ENCODE results near the gene MRPL24. TPM values are rescaled to one million over a fixed set of nuclear protein-coding genes. Genes with fewer than 3 reads are reported as not detected.

The MRPL24 gene
- total RNA-seq (2014; rRNA removed; shearing (Covaris generic)), result 152 and 180 TPM in 2 replicates
- polyA plus RNA-seq (2015; cell fraction: cytosol; rRNA removed), result 132 and 149 TPM in 2 replicates
- polyA plus RNA-seq (2015; cell fraction: nucleus; rRNA removed), result 48.1 and 50.8 TPM in 2 replicates

DNA sequence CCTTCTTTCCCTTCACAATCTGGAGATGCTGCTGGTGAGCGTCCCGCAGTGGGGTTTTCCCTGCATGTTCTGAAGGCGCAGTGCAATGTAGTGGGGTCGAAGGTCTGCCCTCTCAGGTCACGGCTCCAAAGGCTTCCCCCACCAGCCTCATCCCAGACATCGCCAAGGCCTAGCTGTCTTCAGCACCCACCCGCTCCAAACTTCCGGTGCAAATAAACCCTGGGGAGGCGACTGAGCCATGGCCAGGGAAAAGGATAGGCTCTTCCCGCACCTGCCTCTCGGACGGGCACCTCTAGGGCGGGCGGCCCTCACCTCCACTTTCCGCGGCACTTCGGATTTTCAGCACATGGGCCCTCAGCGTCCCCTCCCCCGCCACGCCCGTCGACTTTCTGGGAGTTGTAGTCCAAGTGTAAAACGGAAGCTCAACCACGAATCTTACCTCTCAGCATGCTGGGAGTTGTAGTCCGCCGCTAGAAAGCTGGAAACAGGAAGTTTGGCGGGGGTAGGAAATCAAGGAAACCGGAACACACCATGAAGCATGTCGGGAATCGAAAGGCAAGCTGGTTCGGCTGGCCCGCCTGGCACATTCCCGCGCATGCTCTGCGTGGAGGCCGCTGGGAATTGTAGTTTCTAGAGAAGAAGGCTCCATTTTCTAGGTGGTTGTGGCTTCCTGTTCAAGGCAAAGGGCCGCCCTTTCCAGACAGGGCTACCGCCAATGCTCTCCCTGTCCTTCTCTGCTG, at the start of gene MRPL24:
MRPL24 (minus strand) TSS at position 348 of the 740 bp plus-strand sequence. CDS start 2,384 bp downstream, outside the sequence.
- in situ Hi-C loops (cut with HindIII; ENCODE audit: low pct_unique_long_range_greater_than_20kb, low sequenced_read_pairs), result no loop called here
- DNase-seq (ENCODE audit: low read depth, low spot score), result peak; percentile 100

DNA sequence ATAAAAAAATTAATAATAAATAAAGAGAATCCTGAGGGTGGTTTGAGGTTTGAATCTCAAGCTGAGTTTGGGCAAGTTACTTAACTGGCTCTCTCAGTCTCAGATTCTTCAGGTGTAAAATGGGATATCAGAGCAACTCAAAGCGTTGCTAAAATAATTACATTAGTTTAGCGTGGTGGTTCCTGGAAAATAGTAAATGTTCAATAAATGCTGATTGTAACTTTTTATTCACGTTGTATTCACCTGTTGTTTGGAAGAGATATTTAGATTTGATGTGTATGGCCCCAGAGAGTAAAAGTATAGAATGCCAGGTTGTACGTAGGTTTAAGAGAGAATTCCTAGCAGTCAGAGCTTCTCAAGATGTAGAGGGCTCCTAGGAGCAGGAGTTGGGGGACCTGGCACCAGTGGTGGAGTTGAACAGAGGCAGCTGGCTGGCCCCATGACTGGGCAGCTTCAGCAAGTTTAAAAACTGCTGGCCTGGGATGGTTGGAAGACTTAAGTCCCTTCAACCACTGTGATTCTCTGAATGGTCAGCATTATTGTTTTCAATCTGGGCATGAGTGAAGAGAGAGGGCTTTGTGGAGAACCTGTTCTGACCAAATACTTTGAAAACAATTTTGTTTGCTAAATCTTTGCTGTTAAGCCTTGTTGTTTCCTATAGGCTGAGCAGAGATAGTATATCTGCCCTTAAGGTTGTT, 48.9 kb upstream of the MRPL24 start:
- DNase-seq (ENCODE audit: low read depth, low spot score), result no peak
- in situ Hi-C loops (cut with HindIII; ENCODE audit: low pct_unique_long_range_greater_than_20kb, low sequenced_read_pairs), result no loop called here

DNA sequence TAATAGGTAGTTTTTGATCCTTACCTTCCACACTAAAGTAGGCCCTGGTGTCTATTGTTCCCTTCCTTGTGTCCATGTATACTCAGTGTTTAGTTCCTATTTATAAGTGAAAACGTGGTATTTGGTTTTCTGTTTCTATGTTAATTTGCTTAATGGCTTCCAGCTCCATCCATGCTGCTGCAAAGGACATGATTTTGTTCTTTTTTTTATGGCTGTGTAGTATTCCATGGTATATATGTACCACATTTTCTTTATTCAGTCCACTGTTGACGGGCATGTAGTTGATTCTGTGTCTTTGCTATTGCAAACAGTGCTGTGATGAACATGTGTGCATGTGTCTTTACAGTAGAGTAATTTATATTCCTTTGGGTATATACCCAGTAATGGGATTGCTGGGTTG, 47.2 kb upstream of the MRPL24 start:
- in situ Hi-C loops (cut with HindIII; ENCODE audit: low pct_unique_long_range_greater_than_20kb, low sequenced_read_pairs), result no loop called here
- DNase-seq (ENCODE audit: low read depth, low spot score), result no peak

DNA sequence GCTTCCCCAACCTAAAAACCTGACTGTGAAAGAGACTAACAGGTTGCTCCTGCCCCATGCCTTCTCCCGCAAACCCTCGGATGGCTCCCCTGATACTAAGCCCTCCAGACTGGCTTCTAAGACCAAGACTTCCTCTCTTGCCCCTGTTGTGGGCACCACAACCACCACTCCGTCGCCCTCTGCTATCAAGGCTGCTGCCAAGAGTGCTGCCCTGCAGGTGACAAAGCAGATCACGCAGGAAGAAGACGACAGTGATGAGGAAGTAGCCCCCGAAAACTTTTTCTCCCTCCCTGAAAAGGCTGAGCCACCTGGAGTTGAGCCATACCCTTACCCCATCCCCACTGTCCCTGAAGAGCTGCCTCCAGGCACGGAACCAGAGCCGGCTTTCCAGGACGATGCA, 45.8 kb upstream of the MRPL24 start:
- in situ Hi-C loops (cut with HindIII; ENCODE audit: low pct_unique_long_range_greater_than_20kb, low sequenced_read_pairs), result no loop called here
- no peak for DNase-seq (ENCODE audit: low read depth, low spot score)

DNA sequence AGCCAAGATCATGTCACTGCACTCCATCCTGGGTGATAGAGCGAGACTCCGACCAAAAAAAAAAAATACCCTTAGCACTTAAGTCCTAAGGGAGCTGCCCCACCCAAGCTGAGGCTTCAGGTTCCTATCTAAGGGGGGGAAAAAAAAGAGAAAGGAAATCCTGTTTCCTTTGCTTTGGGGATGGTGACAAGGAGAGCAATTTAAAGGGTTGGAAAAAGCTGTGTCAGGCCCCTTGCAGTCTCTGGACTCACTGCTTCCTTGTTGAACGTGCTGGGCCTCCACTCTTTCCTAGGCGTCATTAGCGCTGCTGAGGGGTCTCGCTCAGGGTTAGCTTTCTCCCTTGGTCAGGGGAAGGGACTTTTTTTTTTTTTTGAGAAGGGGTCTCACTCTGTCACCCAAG, 44.6 kb upstream of the MRPL24 start:
- no peak for DNase-seq (ENCODE audit: low read depth, low spot score)
- in situ Hi-C loops (cut with HindIII; ENCODE audit: low pct_unique_long_range_greater_than_20kb, low sequenced_read_pairs), result no loop called here

DNA sequence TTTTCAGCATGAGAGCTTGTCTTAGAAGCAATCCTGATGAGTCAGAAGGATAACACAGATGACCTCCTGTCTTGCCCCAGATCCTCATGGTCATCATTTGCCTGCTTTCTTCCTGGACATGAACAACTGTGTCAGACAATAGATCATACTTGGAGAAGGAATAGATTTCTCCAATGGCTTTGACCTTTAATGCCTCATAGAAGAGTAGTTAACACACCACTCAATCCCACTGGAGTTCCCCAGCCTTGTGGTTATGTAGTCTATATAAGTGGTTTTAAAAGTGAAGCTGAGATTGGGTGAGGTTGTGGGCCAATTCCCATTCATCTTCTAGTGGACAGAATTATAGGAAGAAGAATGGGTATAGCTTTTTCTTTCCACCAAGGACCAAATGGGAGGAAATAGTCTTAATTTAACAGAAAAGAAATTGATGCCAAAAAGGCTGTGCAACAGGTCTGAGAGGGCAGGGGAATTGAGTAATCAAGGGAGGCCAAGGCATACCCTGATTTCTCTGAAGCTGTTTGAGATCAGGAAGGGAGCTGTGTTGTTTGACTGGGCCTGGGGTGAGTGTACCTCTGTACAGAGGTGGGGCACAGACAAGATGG, 40.8 kb upstream of the MRPL24 start:
- peak; percentile 58 for DNase-seq (ENCODE audit: low read depth, low spot score)
- in situ Hi-C loops (cut with HindIII; ENCODE audit: low pct_unique_long_range_greater_than_20kb, low sequenced_read_pairs), result no loop called here

DNA sequence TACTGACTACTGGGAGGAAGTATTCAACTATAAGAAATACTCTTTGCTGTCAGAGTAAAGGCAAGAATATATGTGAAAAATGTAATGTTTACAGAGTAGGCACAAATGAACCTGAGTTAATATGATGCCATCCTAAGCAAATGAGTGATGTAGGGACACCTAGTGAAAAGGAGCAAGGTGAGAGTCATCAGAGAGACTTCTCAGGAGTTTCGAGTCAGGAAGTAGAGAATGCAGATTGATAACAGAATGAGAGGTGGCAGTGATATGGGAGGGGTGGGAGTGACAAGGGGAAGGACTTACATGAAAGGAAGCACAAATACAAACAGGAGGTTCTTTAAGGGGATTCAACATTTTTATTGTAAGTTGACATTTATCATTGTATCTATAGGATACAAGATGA, 36.7 kb upstream of the MRPL24 start:
- in situ Hi-C loops (cut with HindIII; ENCODE audit: low pct_unique_long_range_greater_than_20kb, low sequenced_read_pairs), result no loop called here
- no peak for DNase-seq (ENCODE audit: low read depth, low spot score)

DNA sequence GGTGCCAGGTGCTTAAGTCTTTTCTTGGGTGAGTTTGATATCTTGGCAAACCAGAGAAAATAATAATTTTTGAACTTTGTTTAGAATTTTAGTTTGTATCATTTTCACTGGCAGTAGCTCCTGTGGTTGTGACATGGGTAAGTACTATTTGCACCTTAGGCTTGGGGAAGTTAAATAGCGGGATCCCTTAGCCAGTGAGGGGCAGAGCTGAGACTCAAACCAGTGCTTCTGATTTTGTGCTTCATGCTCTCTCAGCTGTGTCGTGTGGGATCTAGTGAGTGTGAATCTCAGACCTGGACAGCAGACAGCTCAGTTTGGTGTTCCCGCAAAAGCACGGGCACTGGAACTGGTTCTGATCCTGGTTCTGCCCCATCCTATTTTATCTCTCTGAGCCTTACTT, 36.1 kb upstream of the MRPL24 start:
- no peak for DNase-seq (ENCODE audit: low read depth, low spot score)
- in situ Hi-C loops (cut with HindIII; ENCODE audit: low pct_unique_long_range_greater_than_20kb, low sequenced_read_pairs), result no loop called here

DNA sequence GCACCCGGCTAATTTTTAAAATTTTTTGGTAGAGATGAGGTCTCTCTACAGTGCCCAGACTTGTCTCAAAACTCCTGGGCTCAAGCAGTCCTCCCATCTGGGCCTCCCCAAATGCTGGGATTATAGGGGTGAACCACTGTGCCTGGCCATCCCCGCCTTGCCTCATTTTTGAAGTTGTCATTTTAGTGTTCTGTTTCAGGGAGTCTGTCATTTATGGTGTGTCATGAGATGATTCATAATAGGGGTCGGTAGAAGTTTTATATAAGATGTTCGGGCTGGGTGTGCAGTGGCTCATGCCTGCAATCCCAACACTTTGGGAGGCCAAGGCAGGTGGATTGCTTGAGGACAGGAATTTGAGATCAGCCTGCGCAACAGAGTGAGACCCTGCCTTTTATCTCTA, 34.9 kb upstream of the MRPL24 start:
- in situ Hi-C loops (cut with HindIII; ENCODE audit: low pct_unique_long_range_greater_than_20kb, low sequenced_read_pairs), result no loop called here
- DNase-seq (ENCODE audit: low read depth, low spot score), result no peak

DNA sequence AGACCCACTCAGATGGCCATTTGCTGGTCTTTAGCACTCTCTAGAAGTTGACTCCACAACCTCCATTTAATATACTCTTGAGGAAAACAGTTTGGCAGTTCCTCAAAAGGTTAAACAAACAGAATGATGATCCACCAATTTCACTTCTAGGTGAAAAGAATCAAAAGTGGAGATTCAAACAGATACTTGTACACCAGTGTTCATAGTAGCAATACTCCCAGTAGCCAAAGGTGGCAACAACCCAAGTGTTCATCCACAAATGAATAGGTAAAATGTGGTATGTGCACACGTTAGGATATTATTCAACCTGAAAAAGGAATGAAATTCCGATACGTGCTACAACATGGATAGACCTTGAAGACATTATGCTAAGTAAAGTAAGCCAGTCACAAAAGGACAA, 32.7 kb upstream of the MRPL24 start:
- in situ Hi-C loops (cut with HindIII; ENCODE audit: low pct_unique_long_range_greater_than_20kb, low sequenced_read_pairs), result no loop called here
- no peak for DNase-seq (ENCODE audit: low read depth, low spot score)

DNA sequence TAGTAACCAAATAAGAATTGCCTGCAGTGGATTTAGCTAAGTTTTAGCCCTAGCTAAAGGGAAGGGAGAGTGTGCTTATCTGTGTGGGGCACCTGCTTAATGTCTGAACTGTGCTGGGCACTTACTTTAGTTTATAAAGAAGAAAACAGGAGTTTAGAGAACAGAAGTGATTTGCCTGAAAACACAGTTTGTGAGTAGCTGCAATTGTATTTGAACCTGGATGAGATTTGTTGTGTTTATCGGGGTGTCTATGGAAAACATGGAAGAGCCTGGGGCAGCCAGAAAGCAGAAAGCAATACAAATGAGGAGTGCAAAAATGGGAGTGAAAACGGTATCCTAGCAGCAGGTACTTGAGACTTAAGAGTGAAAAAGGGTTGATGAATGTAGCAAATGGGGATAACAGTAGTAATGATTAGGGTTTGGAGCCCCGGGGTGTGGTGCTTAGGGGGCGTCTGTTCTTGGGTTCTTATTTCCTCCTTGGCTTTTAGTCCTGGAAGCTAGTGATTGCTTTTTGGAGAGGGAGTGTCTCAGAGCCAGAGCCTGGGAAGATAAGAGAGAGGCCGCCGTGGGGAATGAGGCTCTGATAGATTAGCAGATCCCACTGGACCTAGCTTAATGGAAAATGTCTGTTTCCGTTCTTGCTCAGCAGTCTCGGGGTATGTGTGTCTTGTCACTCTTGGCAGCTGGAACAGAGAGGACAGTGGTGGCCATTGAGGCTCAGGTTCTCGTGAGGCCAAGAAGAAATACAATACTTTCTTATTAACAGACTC, 32.0 kb upstream of the MRPL24 start:
- in situ Hi-C loops (cut with HindIII; ENCODE audit: low pct_unique_long_range_greater_than_20kb, low sequenced_read_pairs), result no loop called here
- no peak for DNase-seq (ENCODE audit: low read depth, low spot score)

DNA sequence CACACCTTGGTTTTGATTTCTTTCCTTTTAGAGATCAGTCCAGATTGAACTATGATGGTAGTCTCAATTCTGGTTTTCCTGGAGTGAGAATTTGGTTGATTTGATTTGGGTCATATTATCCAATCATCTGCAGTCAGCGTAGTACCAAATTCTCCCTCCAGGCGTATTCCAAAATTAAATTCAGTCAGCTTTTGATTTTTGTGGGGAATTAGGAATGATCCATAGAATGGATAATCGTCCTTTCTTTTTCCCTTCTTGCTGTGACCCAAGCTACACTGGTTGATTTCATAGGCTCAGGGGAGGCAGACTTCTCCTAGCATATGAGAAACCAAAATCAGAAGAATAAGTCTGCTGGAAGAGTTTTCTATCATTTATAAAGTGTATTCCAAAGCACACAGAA, 31.3 kb upstream of the MRPL24 start:
- in situ Hi-C loops (cut with HindIII; ENCODE audit: low pct_unique_long_range_greater_than_20kb, low sequenced_read_pairs), result no loop called here
- no peak for DNase-seq (ENCODE audit: low read depth, low spot score)

DNA sequence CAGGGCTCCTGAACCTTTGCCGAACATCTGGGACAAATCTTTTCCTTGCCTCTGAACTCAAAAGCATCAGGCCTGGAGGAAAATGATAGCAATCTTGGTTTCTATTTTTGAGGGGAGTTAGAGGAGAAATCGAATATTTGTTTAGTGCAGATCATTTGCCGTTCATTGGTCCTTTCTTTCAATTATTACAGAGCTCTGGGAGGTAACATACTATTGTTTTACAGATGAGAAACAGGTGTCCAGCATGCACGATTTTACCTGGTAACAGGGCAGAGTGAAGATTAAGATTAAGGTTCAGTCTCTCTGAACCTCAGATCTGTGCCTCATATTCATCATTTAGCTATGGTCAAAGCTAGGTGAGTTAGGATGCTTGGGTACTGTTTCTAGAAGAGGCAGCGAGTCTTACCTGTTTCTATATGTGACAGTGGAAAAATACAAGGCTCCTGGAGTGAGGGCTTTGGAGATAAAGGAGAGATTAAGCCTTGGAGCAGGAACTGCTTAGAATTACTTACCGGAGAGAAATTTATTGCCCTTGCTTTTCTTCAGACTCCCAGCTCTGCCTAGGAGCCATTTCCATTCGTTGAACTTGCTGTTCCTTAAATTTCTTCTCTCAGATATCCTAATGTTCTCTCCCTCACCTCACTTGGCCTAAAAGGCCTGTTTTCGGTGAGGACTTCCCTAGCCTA, 27.9 kb upstream of the MRPL24 start:
- DNase-seq (ENCODE audit: low read depth, low spot score), result no peak
- in situ Hi-C loops (cut with HindIII; ENCODE audit: low pct_unique_long_range_greater_than_20kb, low sequenced_read_pairs), result no loop called here

DNA sequence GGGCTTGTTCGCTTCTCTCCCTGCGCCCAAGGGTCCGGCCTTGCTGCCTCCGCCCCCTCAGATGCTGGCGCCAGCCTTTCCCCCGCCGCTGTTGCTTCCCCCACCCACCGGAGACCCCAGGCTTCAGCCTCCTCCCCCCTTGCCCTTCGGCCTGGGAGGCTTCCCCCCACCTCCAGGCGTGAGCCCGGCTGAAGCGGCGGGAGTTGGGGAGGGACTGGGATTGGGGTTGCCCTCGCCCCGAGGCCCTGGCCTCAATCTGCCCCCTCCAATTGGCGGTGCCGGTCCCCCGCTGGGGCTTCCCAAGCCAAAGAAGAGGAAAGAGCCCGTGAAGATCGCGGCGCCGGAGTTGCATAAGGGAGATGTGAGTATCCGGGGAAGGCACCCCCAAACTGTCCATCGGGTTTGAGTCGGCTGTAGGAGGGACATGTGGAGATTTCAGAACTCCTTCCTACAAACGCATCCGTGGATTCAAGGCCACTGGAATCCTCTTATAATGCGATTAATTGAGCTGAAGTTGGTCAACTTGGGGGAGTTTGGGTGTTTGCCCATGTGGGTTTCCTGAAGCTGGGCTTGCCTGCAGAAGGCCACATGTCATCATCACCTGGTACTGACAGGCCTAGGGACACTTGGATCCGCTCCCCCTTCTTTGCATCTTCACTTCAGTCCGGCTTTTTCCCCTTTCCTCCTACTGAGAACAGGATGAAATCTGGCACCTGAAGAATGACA, 27.2 kb upstream of the MRPL24 start:
- in situ Hi-C loops (cut with HindIII; ENCODE audit: low pct_unique_long_range_greater_than_20kb, low sequenced_read_pairs), result no loop called here
- DNase-seq (ENCODE audit: low read depth, low spot score), result no peak

DNA sequence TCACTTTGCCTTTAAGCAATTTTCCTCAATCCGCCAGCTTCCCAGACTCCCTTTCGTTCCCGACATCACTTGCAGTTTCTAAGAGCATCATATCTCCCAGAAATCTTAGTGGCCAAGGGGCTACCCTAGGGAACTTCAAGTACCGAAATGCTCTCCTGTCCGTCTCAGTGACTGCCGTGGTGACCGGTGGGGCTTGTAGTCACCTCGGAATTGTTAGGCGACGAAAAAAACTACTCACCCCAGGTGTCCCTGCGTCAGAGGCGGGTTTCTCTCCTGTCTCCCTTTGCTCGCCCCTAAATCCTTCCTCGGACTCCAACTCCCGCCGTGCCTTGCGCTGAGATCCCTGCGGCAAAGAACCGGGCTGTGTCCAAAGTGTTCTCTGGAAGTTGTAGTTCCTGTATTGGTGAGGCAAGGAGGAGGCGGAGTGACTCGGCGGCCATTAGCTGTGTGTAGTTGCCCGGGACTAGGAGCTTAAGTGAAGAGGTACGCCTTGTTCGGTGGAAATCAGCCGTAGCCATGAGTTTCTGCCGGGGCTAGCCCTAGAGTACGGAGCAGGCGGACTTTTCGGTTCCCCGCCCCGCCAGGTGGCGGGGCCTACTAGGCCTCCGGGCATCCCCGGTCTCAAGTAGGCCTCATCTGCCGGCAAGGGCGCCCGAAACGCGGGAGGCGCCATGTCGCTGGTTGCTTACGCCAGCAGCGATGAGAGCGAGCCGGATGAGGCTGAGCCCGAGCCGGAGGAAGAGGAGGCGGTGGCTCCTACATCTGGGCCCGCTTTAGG, 26.4 kb upstream of the MRPL24 start, which contains the start of gene PRCC:
PRCC (plus strand) TSS at position 435 of the 778 bp plus-strand sequence; CDS start at position 672, 237 bp downstream.
- peak; percentile 100 for DNase-seq (ENCODE audit: low read depth, low spot score)
- in situ Hi-C loops (cut with HindIII; ENCODE audit: low pct_unique_long_range_greater_than_20kb, low sequenced_read_pairs), result no loop called here
